ENCODE measurements around the gene EDA. TPM values are rescaled to one million over a fixed set of nuclear protein-coding genes. Genes with fewer than 3 reads are reported as not detected.

Gene EDA
- total and polyA plus RNA-seq, 2 of the 13 experiments (the other 11 are each of a cell fraction or from before 2014, with no cell fraction given), result 8.8 to 11.2 TPM

GRCh38 chrX:69613946-69614345, 2.0 kb upstream of the EDA start:
- peak overlapping the region; percentile 74 for H3K4me2 ChIP-seq (ENCODE audit: low read depth, low read length)
- H3K27me3 ChIP-seq (ENCODE audit: control insufficient read depth in 1 of 2, insufficient read depth in 2 of 2, low read length in 2 of 2), result no peaks in the 10 kb centered on the region
- H4K20me1 ChIP-seq (ENCODE audit: insufficient read depth, low read length), result no peaks in the 10 kb centered on the region
- WGBS (ENCODE audit: low lambda C conversion rate), result 0% methylated on average over 1 of the region's 1 CpG
- FAIRE-seq (peak; percentile 73), DNase-seq (ENCODE audit: low spot score) (peak; percentile 77), ATAC-seq (peak; percentile 35)
- no peaks in the 10 kb centered on the region for H3K36me3 ChIP-seq (replicated peaks in 1 of 2; ENCODE audit: control insufficient read depth in 1 of 2, insufficient read depth in 2 of 2, low read length in 2 of 2)
- H2AFZ ChIP-seq (ENCODE audit: low read length), result peak overlapping the region; percentile 15
- H3K4me1 ChIP-seq (ENCODE audit: insufficient read depth, low read length), result peaks cover 54% of the 10 kb centered on the region
- no TSS peak for BruUV-seq (replicated peaks)
- H3K4me3 ChIP-seq (replicated peaks in 1 of 3; ENCODE audit: insufficient read depth in 1 of 3, low read depth in 2 of 3, low read length in 3 of 3), result no peak overlapping the region
- H3K79me2 ChIP-seq (ENCODE audit: insufficient read depth, low read length), result peaks cover 14% of the 10 kb centered on the region
- in situ Hi-C loops (cut with HindIII; ENCODE audit: extremely low pct_ligation_motif_present, low pct_unique_long_range_greater_than_20kb), result no loop called here
- peak overlapping the region; percentile 56 for H3K27ac ChIP-seq (ENCODE audit: extremely low read length, insufficient read depth, low read length)
- ChIA-PET CTCF (ENCODE audit: low intra/inter-chr PET ratio, low total read pairs) (no interaction called here), POLR2A (no interaction called here)
- H3K9ac ChIP-seq (ENCODE audit: insufficient read depth, low read depth, low read length), result no peak overlapping the region
- no peaks in the 10 kb centered on the region for H3K9me3 ChIP-seq (ENCODE audit: low read length)
- intact Hi-C loops (cut with micrococcal nuclease; ENCODE audit: unreplicated experiment), result loop anchor here (2.0 kb wide), 2 partner anchors 57 to 109 kb away; partner anchors contain the start of gene NALF2
- TF ChIP-seq FOXO1 (CRISPR knock-in tag; IDR thresholded peaks at IDR 0.05) (peak; percentile 36; the same call in 1 of the 2 replicates), ZNF746 (CRISPR knock-in tag; IDR thresholded peaks at IDR 0.05) (no peak), ZXDC (CRISPR knock-in tag; IDR thresholded peaks at IDR 0.05) (no peak), KAT2B (IDR thresholded peaks at IDR 0.05; ENCODE audit: borderline replicate concordance, low read depth, low read length) (no peak), RFX5 (IDR thresholded peaks at IDR 0.05; ENCODE audit: low read depth, low read length) (no peak), ZBTB39 (CRISPR knock-in tag; IDR thresholded peaks at IDR 0.05) (no peak), NFRKB (IDR thresholded peaks at IDR 0.05) (no peak), FOXC1 (CRISPR knock-in tag; IDR thresholded peaks at IDR 0.05; ENCODE audit: borderline replicate concordance) (no peak), MED1 (CRISPR knock-in tag; IDR thresholded peaks at IDR 0.05) (peak; percentile 27; the same call in 1 of the 2 replicates), MBD4 (IDR thresholded peaks at IDR 0.05; ENCODE audit: borderline replicate concordance, low read length) (no peak), MAX (IDR thresholded peaks at IDR 0.05) (peak; percentile 15; the same call in 1 of the 2 replicates), ZBTB34 (CRISPR knock-in tag; IDR thresholded peaks at IDR 0.05) (0 out of 2 replicates have a peak, but pooled peaks have one; percentile 39), HMGXB4 (CRISPR knock-in tag; IDR thresholded peaks at IDR 0.05; ENCODE audit: borderline replicate concordance in 1 of 2, low read depth in 1 of 2) (no peak; a peak in 1 of 4 replicates), ZNF543 (CRISPR knock-in tag; IDR thresholded peaks at IDR 0.05) (no peak), SKI (IDR thresholded peaks at IDR 0.05; ENCODE audit: partially characterized antibody) (peak; percentile 34)
